GM06990 (cell line): ENCODE data around the gene BANK1.

ENCODE experiments used
- DNase-seq: peaks from one replicate; pipeline ENCODE4 v3.0.0-alpha.2; 2011; ENCODE audit not compliant: insufficient read length; ENCODE audit errors: extremely low read depth
- H3K27me3 ChIP-seq: replicated peaks from 2 replicates; pipeline ENCODE4 v1.6.0; 2011; ENCODE audit warnings: low read length; ENCODE audit not compliant: control insufficient read depth, insufficient read depth
- H3K36me3 ChIP-seq: 2 replicates; pipeline ENCODE4 v1.5.1; 2011; ENCODE audit warnings: low read length; ENCODE audit not compliant: control insufficient read depth, insufficient read depth
- H3K4me3 ChIP-seq: replicated peaks from 2 replicates; pipeline ENCODE4 v1.5.1; 2011; ENCODE audit warnings: low read depth, mild to moderate bottlenecking, control low read depth, low read length
- CTCF ChIP-seq: IDR thresholded peaks from 2 replicates; pipeline ENCODE4 v1.5.1; 2011; ENCODE audit warnings: low read length, control low read depth, mild to moderate bottlenecking, inconsistent platforms; ENCODE audit not compliant: insufficient read depth, poor library complexity, severe bottlenecking

The BANK1 gene

GRCh38 chr4:102008711-102009110 is 218.2 kb downstream of the BANK1 start:
- no peak overlapping the region for H3K4me3 ChIP-seq
- no peak for TF ChIP-seq CTCF
- no peaks in the 10 kb centered on the region for H3K27me3 ChIP-seq
- no peaks in the 10 kb centered on the region for H3K36me3 ChIP-seq
- no peak for DNase-seq

GRCh38 chr4:102022343-102022742 is 231.8 kb downstream of the BANK1 start:
- Histone ChIP-seq H3K27me3 (no peaks in the 10 kb centered on the region), H3K4me3 (no peak overlapping the region), H3K36me3 (no peaks in the 10 kb centered on the region)
- no peak for TF ChIP-seq CTCF
- DNase-seq: no peak

- no peaks in the 10 kb centered on the region for H3K36me3 ChIP-seq
- no peak for TF ChIP-seq CTCF
- no peak for DNase-seq
- H3K27me3 ChIP-seq: no peaks in the 10 kb centered on the region
- no peak overlapping the region for H3K4me3 ChIP-seq
These were observed 237.4 kb downstream of the BANK1 start for GRCh38 chr4:102027961-102028360.

GRCh38 chr4:102031406-102031805 is 240.9 kb downstream of the BANK1 start:
- no peak overlapping the region for H3K4me3 ChIP-seq
- H3K27me3 ChIP-seq: no peaks in the 10 kb centered on the region
- H3K36me3 ChIP-seq: no peaks in the 10 kb centered on the region
- TF ChIP-seq CTCF: no peak
- no peak for DNase-seq

- no peak for TF ChIP-seq CTCF
- H3K4me3 ChIP-seq: no peak overlapping the region
- DNase-seq: no peak
- H3K36me3 ChIP-seq: no peaks in the 10 kb centered on the region
- no peaks in the 10 kb centered on the region for H3K27me3 ChIP-seq
These were observed 245.5 kb downstream of the BANK1 start for GRCh38 chr4:102036016-102036415.

- TF ChIP-seq CTCF: no peak
- no peaks in the 10 kb centered on the region for H3K36me3 ChIP-seq
- H3K27me3 ChIP-seq: no peaks in the 10 kb centered on the region
- DNase-seq: no peak
- H3K4me3 ChIP-seq: no peak overlapping the region
These were observed 246.3 kb downstream of the BANK1 start for GRCh38 chr4:102036619-102037376.
